A172 (cell line): ENCODE data around the gene OPCML. TPM values are rescaled to one million over a fixed set of nuclear protein-coding genes. Genes with fewer than 3 reads are reported as not detected.
A peak's percentile ranks its signal among the peaks of the same experiment; 100 is the strongest.

Source experiments
- DNase-seq: peaks from one replicate; pipeline ENCODE4 v3.0.0-alpha.2; 2015; ENCODE audit warnings: low spot score
- total RNA-seq: library from RNA; depleted of rRNA; stranded (reverse); fragments of >200 nt; shearing (Covaris generic); gene quantifications from 2 replicates; pipeline ENCODE4 v1.2.3, GENCODE V29; 2014

The OPCML gene
- total RNA-seq, 1 experiment from 2014 or later: not detected

DNA sequence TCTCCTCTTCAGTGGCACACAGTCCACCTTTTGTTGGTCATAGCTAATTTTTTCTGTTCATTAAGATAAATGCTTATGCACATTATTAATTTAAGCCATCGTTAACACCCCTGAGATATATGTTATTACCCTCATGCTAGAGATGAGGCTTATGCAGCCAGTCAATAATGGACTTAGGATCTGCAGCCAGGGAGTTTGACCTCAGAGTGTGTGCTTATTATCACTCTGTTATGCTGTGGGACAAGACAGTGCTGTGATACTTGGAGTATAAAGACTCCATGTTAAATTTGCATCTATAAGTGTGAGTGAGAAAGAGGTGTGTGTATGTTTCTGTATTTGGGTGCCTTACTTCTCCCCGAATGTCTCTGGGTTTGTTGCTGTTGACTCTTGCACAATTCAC, 969.3 kb downstream of the OPCML start:
- no peak for DNase-seq

DNA sequence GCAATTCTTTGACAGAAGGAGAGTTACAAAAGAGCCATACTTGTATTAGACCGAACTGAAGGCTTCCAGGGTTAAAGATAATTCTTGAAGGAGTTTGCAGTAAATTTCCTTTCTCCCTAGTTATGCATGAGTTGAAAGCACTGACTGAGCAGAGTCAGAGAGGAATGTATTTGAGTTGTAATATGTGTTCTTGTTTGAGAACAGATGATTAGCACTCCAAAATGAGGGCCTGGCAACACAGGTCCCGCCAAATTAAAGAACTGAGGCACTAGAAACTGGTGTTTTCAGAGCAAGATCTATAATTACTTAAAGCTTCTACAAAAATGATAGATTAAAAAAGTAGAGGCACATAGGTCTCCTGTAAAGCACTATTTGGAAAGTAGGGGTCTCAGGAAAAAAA, 970.4 kb downstream of the OPCML start:
- no peak for DNase-seq

DNA sequence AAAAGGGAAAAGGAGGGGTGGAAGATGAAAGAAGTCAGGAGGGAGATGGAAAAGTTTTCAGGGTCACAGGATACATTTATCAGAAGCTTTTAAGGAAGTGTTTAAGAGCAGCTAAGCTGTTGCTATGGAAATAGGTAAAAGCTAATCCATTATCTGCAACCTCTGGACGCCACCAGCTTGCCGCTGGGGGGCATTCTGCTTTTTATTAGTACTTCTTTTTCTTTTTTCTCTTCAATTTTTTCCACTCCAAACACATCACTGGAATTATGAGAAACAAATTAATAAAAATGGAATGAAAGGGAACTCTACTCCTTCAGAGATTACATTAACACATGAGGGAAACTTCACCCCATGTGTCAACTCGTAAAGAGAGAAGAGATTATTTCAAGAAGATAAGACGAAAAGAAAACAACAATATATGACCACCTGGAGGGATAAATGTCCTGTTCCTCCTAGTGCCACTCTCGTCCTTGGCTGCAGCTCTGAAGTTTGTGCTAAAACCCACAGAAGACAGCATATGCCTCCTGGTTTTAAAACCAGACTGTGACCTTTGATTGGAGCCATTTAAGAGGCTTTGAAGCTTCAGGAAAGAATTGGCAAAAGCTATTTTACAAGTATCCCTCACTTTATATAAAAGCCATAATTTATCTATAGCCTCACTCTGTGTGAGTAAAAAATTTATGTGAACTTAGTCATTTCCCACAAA, 972.8 kb downstream of the OPCML start:
- DNase-seq: no peak

DNA sequence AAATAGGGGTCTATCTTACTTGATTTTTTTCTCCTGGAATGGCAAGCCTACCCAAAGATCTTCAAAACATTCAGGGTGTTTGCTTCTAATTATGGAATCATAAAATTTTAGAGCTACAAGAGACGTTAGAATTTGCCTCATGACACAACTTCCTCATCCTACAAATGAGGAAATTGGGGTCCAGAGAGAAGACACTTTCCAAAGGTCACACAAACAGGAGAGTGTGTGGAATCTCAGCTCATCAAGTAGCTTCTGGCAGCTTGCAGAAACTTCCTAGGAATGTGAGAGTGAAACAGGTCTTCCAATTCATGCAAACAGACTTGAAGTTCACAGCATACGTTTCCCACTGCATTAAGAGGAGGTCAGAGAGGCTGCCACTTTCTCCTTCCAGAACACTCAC, 976.0 kb downstream of the OPCML start:
- DNase-seq: no peak

DNA sequence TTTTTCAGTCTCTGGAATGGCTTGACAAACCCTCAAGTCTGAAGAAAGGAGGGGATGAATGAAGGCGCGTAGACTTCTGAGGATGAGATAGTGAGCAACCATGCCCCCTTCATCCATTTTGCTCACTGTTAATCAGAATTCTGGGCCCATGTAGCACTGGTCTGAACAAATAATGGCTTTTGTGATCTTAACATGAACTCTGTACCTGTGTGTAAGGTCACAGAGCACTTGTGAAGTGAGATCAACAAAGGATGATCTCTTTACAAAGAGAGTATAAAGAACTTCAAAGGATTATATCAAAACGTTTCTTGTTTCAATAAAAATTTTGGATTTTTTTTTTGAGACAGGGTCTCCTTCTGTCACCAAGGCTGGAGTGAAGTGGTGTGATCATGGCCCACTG, 976.7 kb downstream of the OPCML start:
- no peak for DNase-seq

DNA sequence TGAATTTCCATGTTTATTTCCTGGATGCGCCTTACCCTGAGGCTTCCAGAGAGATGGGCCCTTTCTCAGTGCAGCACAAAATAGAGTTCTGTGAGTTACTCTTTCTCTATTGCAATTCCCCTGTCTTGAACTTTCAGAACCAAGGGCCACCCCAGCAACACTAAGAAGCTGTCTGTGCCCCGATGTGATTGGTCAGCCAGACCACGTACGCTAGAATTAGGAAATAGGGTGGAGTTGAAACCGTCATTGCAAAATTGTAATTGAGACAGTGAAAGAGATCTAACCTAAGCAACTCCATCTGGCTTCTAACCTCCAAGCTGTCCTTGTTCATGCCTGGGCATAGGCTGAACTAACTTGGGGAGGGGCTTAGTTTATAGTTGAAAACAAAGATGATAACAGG, 981.3 kb downstream of the OPCML start:
- DNase-seq: no peak

DNA sequence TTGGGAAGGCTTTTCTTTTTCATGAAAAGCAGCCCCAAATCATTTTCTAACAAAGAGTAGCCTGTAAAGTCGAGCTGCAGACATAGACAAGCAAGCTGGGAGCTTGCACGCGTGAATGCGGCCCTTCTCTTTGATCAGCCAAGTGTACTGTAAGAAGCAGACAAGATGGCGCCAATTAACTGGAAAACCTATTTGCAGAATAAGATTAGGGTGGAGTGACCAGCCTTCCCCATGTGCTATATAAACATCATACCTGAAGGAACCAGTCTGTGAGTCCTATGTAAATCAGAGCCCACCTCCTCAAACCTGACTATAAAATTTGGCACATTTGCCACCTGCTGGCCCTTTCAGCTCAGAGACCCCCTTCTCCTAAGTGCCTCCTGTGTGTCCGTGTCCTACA, 982.7 kb downstream of the OPCML start:
- DNase-seq: no peak

DNA sequence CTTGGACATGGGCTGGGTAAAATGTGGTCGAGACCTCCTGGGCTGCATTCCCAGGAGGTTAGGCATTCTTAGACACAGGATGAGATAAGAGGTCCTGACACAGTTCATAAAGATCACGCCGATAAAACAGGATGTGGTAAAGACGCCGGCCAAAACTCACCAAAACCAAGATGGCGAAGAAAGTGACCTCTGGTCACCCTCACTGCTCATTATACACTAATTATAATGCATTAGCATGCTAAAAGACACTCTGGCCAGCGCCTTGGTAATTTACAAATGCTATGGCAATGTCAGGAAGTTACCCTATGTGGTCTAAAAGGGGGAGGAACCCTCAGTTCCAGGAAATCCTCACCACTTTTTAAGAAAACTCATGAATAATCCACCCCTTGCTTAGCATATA, 983.3 kb downstream of the OPCML start:
- peak; percentile 79 for DNase-seq

DNA sequence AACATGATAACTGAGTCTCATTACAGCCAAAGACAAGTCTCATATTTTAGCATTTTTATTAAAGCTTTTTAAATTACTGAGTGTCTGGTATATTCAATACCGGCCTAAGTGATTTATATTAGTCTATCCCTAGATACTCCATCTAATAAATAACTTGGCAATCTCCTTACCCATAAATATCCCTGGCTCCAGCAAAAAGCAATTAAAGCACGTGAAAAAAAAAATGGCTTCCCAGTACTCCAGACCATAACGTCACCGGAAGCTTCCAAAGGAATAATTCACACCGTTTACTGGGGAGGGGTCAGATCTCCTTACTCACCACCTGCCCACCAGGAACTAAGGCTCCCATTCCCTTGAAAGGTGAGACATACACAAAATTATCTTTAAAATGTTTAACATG, 988.3 kb downstream of the OPCML start:
- DNase-seq: no peak

DNA sequence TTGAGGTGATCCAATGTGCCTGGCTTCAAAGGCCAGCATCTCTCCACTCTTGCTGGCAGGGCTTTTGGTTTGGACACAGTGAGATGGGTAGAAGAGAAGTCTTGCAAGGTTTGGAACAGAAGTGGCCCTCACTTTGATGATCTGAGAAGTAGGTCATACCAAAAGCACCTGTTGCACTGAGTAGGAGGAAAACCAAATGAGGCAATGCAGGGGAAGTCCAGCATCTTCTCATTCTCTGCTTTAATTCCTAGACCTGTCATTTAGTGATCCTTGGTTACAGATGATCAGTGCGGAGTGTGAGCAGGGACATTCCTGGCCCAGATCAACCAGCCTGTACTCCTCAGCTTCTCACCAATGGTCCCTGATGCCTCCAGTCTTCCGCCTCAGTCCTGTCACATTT, 990.5 kb downstream of the OPCML start:
- no peak for DNase-seq

DNA sequence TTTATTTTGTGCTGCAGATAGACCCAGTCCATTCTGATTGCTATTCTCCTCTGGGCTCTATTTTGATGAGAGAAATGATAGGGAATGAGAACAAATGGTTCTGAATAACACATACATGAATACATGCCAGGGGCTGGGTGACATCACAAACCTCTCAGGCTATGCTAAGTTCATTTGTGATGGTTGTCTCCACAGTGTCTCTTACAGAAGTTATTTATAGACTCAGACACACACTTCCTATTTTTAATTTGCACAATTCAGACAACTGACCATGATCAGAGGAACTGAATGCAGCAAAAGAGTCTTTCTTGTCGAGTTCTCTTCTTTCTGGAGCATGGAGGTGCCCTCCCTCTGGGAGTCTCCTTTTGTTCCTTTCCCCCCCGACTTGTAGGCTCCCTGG, 991.7 kb downstream of the OPCML start:
- DNase-seq: no peak

DNA sequence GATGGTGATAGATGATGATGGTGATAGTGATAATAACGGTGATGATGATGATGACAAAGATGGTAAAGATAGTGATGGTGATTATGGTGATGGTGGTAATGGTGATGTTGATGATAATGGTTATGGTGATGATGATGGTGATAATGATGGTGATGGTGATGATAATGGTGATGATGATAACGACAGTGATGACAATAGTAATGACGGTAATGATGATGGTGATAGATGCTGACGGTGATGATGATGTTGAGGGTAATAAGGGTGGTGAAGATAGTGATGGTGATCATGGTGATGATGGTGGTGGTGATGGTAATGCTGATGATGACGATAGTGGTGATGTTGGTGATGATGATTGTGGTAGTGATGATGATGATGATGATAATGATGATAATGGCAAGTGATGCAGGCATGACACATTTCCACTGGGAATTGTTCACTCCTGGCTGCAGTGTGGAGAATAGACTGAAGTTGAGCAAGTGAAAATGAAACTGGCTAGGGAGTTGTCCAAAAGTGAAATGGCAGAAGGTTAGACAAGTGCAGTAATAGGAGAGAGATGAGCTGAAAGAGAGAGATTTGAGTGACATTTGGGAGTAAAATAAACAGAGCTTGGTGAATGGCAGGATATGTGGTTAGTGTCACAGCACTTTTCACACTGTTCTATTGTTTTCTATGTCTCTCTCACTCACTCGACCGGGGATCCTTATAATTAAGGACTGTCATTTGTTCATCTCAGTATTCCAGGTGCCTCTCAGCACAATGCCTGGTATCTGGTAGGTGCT, 992.5 kb downstream of the OPCML start:
- DNase-seq: no peak

DNA sequence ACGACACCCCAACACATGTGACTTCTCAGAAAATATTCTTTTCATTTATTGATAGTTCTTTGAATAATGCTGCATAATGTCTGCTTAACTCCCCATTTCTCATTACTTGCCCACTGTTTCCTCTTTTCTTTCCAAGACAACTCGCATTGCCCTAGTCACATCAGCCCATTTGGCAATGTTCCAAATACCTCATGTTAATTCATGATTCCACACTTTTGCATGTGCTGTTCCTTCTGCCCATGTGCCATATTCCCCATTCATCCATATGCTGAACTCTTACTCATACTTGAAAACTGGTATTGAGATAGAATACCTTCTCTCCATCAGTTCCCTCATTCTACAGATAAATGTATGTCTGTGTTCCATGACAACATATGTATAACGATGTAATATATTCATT, 993.7 kb downstream of the OPCML start:
- DNase-seq: no peak

DNA sequence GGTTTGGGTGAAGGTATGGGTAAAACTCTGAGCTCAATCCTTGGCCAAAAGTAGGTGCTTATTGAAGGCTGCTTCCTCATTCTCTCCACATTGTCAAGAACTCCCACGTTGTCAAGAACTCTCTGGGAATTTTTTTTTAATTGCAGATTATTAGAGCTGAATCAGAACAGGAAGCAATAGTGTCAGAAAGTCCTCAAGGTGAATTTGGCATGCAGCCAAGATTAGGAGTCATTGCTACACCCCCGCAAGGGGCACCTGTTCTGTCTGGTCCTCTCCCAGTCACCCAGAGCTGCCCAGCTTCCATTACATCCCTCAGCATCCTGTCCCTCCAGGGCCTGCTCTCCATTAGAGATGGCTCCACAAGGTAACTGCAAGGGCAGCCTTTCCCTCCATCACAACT, 996.5 kb downstream of the OPCML start:
- DNase-seq: no peak

DNA sequence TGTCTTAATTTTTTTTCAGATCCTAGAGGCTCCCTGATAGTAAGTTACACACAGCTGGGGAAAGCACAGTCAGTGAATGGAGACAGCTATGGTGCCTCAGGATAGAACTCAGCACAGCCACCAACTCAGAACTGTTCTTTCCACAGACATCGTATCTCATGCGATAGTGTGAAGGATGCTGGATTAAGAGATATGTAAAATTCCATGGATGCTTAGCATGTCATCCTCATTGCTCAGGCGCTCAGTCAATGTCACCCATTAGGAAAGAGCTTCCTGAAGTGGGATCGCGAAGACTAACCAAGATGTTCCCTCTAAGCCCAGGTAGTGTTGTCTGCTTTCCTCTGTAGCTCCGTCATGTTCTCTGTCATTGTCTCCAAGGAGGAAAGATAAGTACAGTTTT, 1000.4 kb downstream of the OPCML start:
- DNase-seq: peak; percentile 1

DNA sequence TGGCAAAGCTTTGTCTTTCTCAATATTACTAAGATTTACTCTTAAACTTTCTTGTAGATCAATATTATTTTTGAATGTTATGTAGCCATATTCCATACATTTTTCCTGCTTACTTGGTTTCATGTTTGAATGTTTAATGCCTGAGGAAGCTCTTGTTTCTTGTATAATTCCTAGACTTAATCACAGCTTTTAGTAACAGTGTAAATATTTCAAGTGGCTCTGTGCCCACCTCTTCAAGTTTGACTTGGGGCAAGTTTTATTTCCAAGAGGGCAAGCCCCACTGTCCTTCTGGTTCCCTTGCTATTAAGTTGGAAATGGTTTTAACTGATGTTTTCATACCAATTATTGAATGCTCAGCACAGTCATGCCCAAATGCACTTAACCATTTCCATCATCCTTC, 1004.1 kb downstream of the OPCML start:
- no peak for DNase-seq

DNA sequence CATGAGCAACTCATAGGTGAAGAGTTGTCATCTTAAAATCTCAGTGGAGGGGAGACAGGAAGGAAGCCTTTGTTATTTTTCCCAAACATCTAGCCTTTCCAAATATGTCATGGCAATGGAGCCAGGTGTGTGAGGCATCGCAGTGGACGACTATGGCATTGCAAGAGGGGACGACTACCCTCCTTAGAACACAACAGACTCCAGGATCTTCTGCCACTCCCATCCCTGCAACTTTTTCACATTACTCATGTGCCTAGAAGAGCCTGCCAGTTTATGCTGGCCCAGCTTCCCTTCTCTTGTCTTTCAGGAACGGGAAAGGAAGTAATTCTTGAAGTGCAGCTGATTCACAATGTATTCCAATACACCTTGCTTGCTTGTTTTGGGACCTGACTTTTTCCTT, 1008.4 kb downstream of the OPCML start:
- no peak for DNase-seq

DNA sequence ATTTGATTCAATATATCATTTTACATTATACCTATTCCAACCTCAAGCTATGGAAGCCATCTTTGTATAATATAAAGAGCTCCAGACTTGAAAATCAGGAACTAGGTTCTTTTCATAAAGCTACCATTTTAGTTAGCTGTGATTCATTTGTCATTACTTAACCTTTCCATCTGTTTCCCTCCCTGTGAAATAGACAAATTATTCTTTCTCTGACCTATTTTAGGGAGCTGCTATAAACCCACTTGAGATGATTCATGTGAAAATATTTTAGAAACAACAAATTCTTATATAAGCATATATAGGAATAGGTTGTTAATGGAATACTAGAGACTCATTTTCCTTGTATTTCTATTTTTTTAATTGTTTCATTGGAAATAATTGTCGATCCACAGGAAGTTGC, 1012.1 kb downstream of the OPCML start:
- DNase-seq: no peak

DNA sequence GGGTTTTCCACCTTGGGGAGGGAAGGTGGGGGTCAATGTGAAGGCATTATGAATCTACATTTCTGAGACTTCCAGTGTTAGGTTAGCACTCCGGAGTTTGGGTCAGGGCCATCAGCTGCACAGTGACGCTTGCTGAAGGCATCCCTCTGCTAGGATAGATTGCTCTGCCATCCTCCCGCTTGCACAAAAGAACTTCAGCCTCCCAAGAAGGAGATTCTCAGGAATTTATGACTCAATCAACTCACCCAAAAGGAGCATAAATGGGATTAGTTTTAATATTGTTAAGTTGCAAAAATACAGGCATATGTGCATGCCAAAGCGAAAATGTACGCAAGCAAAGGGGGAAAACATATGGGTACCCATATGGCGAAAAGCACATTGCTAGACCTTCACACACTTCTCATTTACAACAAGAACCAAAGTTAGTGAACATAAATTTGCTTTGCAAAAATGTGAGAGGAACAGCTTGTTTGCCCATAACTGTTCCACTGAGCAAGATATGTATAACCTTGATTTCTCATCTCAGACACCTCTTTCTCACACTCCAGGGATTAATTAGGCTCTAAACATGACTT, 1013.0 kb downstream of the OPCML start:
- no peak for DNase-seq

DNA sequence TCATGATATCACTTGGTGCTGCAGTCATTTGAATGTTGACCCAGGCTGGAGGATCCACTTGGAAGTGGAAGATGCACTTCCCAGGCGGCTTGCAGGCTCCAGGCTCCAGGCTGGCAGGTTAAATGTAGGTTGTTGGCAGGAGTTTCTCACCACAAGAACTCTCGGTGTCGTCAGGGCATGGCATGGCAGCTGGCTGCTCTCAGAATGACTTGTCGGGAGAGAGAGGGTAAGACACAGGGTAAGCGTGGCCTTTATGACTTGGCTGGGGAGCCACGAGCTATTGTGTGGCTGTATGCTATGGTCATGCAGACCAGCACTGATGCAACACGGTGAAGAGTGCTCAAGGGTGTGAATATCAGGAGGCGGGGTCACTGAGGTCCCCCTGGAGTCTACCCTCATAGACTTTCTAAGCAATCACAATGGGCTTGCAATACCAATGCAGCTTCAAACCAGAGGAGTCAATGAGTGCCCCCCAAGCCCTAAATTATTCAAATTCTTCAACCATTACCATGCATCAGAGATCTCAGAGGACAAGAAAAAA, 1027.7 kb downstream of the OPCML start:
- DNase-seq: no peak

DNA sequence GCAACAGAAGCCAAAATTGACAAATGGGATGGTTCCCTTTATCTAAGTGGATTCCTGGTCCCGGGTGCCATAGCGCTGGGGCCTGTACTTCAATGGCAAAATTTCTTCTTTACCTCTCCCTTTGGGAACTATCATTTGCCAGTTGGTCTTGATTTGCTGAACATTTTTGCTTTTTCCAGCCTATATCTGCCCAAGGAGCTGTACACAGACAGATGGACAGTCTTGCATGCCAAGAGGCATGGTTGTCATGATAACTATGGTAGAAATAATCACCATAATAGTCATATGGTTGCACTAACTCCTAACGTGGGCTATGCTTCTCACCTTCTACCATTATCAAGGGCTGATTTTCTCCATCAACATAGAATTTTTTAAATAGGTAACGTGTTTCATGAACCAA, 1030.9 kb downstream of the OPCML start:
- DNase-seq: no peak

DNA sequence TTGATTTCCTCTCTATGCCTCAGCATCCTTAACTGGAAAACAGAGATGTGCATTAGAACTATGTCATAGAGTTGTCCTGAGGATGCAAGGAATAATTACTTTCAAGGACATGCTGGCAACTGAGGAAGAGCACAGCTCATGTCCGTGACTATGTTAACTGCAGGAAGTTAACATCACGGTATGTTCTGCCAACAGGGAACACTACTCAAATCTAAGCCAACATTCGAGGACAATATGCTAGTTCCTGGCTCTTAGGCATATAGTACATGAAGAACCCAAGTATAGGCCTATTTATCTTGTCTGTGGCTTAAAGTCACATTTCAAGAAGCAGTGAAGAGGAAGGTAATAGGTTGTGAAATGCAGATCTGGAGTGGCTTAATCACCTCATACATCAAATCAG, 1032.6 kb downstream of the OPCML start:
- no peak for DNase-seq

DNA sequence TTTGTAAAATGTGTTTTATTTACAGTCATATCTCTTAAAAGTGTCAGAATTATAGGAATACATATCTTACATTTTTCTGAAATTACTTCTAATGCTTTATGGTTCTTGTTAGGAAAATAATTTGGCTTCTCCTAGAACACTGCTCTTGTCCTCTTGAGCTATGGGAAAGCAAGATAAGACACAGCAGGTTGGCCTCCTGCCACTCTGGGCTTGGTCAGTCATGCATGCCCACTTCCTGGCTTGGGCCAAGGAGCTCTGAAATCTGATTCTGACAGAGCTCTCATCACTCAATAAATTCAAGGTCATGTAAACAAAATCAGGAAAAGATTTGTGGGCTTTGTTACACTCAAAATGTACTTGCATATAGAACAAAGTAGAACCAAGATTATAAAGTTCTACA, 1036.0 kb downstream of the OPCML start:
- DNase-seq: peak; percentile 63
